ENCODE data around the gene ITSN2.

GRCh38 chr2:24214880-24215279 lies 145.5 kb downstream of the ITSN2 start:
- no peak for TF ChIP-seq CTCF (conservative IDR thresholded peaks at IDR 0.05 in 1 of 2, IDR thresholded peaks at IDR 0.05 in 1 of 2; ENCODE audit: low read depth in 1 of 2, low read length in 2 of 2)
- no peak for TF ChIP-seq EZH2 (IDR thresholded peaks at IDR 0.05; ENCODE audit: low read length, missing control alignments)
